Ecto neural progenitor cell (in vitro differentiated cells): ENCODE measurements around the gene PPP1R3E.
"Not testable (repeated sequence)": the region's sequence is repeated elsewhere in the genome, so short reads cannot be mapped to it uniquely, and the experiment has no call there.

Source experiments
- DNase-seq: peaks from one replicate; pipeline ENCODE4 v3.0.0-alpha.2; 2018; ENCODE audit warnings: low spot score

The PPP1R3E gene, protein sequence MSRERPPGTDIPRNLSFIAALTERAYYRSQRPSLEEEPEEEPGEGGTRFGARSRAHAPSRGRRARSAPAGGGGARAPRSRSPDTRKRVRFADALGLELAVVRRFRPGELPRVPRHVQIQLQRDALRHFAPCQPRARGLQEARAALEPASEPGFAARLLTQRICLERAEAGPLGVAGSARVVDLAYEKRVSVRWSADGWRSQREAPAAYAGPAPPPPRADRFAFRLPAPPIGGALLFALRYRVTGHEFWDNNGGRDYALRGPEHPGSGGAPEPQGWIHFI

DNA sequence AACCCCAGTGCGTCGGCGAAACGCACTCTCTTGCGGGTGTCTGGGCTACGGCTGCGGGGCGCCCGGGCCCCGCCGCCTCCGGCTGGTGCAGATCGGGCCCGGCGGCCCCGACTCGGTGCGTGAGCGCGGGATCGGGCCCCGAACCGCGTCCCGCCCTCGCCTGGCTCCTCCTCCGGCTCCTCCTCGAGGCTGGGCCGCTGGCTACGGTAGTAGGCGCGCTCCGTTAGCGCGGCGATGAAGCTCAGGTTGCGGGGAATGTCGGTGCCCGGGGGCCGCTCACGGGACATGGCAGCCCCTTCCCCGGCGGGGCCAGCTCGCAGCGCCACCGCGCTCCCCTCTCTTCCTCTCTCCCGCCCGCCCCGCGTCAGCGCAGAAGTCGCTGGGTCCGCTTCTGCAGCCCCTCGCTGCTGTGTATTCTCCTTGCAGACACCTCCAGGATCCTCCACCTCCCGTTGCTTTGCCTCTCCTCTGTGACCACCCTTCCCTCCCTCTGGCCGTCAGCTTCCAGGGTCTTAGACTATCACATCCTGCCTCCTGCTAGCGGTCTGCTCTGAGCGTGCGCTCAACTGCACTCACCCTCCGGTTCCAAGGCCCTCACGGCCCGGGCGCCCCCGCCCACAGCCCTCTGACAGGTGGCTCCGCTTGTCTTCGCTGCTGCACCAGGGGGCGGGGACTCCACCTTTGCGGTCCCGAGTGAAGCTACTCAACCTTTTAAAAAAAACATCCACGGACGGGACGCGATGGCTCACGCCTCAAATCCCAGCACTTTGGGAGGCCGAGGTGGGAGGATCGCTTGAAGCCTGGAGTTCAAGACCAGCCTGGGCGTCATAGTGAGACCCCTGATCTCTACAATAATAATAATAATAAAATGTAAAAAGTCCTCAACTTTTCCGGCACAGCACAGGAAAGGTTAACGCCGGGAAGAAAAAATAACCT lies at the start of gene PPP1R3E:
PPP1R3E (minus strand) TSS at position 570 of the 936 bp plus-strand sequence; CDS start at position 287, 283 bp downstream.
- DNase-seq: peak; percentile 73

DNA sequence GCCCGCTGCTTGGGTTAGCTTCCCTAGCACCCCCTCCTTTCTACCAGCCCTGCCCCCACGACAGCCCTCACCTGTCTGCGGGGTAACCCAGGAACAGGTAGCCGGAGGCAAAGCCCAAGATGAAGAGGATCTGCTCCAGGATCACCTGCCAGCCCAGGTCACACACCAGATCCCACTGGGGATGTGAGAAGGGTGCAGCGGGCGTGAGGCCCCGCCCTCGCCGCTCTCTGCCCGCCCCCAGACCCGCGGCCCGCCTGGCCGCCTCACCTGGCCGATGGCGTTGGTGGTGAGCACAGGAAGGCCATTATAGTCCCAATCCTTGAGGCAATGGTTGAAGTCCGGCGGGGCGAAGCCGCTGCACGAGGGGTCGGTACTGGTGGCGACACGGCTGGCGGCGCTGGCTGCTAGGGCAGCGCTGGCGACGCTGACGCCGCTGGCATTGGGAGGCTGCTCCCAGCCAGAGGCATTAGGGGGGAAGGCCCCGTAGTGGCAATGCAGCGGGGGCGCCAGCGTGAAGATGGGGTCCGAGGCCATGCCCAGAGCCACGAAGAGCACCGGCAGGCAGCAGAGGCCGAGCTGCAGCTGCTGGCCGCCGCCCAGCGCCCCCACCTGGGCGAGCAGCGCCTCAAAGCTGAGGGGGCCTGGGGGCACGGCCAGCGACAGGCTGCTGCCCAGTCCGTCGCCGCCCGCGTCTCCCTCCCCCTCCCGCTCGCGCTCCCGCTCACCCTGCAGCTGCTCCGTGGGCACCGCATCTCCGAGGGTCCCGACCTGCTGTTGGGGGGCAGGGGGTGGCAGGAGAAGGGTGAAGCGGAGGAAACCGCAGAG lies 49.2 kb upstream of the PPP1R3E start:
- DNase-seq: peak; percentile 67

DNA sequence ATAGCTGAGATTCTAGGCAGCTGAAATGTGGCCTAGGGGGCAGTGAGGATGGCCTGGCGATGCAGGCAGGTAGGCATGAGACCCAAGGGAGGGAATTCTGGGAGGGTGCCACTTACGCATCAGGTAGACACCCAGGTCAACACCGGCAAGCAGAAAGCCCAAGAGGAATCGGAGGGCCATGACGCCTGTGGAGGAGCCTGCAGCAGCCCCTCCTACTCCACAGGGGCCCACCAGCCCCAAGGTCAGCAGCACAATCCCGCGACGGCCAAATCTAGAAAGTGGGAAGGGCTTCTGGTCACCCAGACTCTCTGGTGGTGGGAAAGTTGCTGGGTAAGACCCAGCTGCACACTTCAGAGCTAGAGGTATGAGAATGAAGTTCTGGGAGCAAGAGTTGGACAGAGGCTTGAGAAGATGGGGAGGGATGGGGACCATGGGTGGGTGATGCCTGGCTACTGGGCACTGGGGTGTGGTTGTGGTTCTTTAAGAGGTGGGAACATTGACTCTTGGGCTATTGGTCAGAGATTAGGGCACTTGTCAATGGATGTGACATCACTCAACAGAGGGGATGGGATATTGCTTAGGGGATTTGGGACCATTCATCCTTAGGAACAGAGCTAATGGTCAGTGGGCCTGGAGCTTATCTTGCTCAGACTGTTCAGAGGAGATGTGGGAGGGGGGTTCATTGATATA lies 46.6 kb upstream of the PPP1R3E start:
- peak; percentile 29 for DNase-seq

DNA sequence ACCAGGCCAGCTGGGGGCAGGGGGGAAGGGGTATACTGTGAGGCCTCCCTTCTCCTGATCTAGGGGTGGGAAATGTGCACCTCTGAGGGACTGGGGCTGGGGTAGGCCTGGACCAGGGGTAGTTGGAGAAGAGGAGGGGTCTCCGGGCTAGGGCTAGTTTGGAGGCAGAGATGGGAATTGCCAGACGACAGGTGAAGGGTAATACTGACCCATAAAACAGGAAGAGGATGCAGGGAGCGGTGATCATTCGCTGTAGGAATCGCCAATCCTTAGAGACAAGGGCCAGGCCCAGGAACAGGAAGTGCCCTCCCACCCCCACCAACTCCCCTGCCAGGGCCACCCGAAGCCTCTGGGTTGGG lies 45.6 kb upstream of the PPP1R3E start:
- DNase-seq: peak; percentile 29

DNA sequence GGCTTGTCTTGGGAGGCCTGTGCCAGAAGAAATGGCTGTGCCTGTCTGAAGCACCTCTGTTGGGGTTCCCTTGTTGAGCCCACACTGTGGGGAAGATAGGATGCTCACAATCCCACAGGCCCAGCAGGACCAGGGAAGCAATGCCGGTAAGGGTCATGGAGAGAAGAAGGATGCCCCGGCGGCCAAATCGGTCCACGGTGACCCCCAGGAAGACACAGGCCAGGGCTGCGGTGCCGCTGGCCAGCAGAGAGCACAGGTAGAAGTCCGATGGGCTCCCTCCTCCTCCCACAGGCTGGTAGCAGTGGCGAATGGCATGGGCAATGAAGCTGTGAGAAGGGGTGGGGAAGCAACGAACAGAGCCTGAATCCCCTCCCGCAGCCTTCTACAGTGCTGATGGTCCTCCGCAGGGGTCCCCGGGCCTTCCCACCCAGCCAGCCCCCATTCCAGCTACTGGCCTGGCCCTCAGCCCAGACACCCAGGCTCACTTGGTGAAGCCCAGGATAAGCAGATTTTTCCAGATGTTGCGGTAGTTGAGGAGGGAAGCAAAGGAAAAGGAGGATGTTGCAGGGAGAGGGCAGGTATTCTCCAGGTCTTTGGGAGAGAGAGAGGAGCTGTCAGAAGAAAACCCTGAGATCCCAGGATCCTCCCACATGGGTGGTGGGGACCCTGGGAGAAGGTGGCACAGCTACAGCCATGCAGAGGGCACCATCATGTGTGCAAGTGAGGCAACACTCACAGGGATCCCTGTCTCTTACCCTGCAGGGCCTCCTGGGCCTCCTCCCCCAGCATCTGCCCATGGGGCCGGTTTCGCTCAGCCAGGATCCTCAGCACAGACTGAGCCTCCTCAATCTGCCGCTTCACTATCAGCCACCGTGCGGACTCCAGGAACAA lies 45.0 kb upstream of the PPP1R3E start:
- peak; percentile 35 for DNase-seq

DNA sequence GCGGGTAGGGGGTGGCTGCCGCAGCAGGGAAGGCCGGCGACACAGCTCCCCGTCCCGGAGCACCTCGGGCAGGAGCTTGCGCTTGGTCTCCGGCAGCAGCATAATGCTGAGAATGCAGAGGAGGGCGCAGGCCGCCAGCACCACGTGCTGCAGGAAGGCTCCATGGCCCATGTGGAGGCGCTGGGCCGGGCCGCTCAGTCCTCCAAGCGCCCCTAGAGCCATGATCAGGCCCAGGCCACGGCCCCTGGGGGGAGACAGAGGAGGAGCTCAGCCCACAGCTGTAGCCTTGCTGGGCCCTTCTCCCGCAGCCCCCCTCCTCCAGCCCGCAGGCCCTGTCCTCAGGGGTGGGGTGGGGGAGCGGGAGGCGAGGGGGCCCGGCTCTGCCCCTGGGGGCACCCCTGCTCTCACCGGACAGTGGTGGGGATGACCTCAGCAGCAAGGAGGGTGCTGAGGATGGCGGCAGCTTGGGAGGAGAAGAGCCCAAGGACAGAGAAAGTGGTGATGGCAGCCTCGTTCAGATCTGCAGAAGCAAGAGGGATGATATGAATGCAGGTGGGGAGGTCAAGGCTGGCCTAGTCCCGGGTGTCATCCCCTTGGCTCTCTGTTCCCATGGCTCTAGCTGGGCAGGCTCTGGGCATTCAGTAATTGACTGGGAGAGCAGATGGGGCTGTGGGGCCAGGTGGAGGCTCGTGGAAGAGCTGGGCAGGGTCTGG lies 44.2 kb upstream of the PPP1R3E start:
- peak; percentile 49 for DNase-seq

DNA sequence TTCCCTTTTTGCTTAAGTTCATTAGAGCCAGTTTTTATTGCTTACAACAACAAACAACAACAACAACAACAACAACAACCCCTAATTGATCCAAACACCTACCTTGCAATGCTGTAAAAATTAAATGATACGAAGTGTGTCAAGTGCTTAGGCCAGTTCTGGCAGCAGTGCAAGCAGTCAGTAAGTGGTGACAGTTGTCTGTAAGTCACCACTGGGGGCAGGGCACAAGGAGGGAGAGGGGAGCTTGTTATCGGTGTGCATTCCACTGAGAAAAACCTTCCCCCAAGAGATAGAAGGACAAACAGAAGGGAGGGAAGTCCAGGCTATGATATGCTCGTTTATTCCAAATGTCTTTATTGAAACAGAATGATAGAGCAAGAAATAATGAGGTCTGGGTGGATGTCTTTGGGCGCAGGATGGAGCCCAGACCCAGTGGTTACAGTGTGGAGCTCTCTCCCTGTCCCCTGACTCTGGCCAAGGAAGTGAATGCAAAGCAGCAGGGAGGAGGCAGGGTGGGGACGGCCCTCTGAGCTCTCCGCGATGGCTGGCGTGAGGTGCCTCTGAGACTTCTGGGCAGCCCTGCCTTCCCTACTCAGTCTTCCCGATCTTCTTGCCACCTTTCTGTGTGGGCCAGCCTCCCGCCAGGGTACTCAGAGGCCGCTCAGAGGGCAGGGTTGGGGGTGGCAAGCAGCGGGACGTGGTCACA lies 43.5 kb upstream of the PPP1R3E start:
- DNase-seq: peak; percentile 42

DNA sequence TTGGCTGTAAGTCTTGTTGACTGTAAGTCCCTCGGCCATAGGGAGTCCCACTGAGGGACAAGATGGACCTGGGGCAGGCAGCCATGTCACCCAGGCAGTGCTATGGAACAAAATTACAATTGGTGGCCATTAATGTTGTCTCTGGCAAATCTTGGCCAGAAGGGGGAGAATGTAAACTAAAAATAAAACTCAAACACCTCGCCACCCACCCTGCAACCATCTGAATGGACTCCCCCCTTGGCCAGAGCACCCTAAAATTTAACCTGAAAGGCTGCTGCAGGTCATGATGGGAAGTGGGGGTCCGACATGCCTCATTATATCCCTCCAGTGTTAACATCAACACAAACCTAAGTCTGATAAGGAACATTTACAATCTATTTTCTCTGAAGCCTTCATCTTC lies 41.8 kb upstream of the PPP1R3E start:
- DNase-seq: peak; percentile 33

DNA sequence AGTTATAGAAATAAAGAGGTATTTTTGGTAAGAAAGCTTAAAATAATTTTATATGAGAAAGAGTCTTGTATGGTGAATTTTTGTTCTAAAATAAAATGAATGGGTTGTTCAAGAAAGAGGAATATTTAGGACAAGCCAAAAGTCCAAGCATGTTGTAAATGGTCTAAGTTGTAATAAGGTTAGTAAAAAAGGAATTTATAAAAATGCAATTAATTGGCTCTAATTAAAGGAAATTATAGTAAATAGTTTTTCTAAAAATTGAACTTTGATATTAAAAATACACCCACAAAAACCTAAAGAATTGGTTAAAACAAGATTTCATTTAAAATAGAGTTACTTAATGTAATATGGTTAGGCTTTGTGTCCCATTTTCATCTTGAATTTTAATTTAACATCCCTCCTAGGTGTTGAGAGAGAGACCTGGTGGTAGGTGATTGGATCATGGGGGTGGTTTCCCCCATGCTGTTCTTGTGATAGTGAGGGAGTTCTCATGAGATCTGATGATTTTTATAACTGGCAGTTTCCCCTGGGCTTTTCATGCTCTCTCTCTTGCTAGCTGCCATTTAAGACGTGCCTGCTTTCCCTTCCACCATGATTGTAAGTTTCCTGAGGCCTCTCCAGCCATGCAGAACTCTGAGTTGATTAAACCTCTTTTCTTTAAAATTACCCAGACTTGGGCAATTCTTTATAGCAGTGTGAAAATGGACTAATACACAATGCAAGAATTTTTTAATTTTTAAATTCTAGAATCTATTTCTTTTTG lies 37.0 kb upstream of the PPP1R3E start:
- DNase-seq: no peak

DNA sequence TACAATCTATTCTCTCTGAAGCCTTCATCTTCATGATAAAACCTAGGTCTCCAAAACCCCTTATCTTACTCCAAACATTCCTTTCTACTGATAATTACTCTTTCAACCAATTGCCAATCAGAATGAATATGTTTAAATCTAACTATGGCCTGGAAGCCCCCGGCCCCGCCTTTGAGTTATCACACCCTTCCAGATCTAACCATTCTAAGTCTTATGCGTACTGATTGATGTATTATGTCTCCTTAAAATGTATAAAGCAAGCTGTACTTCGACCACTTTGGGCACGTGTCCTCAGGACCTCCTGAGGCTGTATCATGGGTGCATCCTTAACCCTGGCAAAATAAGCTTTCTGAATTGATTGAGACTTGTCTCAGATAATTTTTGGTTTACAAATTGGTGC lies 33.0 kb upstream of the PPP1R3E start:
- DNase-seq: no peak

DNA sequence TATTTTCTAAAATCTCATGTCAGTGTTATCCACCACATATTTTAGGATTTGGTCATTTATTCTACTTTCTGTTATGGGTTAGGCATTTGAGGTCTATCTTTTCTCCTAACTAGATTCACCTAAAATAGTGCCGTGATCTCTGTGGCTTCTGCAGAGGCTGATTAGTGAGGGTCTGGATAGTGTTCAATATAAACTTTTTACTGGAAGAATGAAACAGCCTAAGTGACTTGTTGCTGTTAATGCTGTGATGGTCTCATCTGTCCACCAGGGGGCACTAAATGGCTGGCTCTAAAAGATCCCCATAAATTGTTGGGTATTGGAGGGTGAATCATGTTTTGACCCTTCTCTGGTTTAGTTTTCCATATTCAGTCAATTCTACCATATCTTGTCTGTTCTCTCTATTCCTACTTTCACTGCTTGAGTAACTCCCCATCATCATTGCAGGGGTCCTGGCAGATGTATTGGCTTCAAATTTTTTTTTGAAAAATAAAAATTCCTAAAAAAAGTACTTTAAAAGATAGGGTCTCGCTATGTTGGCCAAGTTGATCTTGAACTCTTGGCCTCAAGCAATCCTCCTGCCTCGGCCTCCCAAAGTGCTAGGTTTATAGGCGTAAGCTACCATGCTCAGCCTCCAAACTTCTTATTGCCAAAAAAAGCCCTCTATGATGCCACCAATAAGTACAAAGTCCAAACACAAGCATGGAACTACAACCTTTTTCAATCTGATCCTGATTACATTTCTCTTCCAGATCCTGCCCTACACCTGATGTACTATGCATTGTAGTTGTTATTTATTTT lies 25.5 kb upstream of the PPP1R3E start:
- DNase-seq: peak; percentile 69

DNA sequence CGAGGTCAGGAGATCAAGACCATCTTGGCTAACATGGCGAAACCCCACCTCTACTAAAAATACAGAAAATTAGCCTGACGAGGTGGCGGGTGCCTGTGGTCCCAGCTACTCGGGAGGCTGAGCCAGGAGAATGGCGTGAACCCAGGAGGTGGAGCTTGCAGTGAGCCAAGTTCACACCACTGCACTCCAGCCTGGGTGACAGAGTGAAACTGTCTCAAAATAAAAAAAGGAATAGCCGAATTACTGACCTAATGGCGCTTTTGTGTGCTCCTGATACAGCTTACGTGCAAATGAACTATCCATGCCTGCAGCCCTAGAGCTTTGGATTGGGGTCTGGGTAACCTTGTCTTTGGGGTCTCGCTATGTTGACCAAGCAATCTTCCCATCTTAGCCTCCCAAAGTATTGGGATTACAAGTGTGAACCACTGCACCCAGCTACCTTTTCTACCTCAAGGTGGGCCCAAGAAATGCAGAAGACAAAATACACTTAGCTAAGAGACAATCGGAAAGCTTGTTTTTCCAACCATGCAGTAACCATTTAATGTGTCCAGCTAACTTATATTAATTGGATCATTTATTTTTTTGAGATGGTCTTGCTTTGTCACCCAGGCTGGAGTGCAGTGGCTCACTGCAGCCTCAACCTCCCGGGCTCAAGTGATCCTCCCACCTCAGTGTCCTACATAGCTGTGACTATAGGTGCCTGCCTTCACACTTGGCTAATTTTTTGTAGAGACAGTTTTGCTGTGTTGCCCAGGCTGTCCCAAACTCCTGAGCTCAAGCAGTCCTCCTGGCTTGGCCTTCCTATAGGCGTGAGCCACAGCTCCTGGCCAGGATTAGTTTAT lies 24.1 kb upstream of the PPP1R3E start:
- DNase-seq: no peak

DNA sequence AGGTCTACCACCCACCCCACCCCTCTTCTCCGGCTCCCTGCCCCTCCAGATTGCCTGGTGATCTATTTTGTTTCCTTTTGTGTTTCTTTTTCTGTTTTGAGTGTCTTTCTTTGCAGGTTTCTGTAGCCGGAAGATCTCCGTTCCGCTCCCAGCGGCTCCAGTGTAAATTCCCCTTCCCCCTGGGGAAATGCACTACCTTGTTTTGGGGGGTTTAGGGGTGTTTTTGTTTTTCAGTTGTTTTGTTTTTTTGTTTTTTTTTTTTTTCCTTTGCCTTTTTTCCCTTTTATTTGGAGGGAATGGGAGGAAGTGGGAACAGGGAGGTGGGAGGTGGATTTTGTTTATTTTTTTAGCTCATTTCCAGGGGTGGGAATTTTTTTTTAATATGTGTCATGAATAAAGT lies 23.1 kb upstream of the PPP1R3E start:
- DNase-seq: not testable (repeated sequence)

DNA sequence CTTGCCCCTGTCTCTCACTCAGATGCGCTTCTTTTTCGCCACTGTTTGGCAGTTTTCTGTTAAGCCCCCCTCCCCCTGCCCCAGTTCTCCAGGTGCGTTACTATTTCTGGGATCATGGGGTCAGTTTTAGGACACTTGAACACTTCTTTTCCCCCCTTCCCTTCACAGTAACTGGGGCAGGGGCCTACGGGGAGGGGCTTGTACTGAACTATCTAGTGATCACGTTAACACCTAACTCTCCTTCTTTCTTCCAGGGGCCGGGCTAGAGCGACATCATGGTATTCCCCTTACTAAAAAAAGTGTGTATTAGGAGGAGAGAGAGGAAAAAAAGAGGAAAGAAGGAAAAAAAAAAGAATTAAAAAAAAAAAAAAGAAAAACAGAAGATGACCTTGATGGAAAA lies 22.3 kb upstream of the PPP1R3E start:
- DNase-seq: no peak

DNA sequence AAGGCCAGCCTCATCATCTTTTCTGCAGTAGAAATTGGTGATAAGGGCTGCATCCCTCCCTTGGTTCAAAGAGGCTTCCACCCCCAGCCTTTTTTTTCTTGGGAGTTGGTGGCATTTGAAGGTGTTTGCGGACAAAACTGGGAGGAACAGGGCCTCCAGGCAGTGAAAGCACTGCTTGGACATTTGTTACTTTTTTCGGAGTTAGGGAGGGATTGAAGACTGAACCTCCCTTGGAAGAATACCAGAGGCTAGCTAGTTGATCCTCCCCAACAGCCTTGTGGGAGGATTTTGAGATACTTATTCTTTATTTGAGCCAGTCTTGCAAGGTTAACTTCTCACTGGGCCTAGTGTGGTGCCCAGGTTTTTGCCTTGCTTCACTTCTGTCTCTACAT lies 21.8 kb upstream of the PPP1R3E start:
- DNase-seq: no peak

DNA sequence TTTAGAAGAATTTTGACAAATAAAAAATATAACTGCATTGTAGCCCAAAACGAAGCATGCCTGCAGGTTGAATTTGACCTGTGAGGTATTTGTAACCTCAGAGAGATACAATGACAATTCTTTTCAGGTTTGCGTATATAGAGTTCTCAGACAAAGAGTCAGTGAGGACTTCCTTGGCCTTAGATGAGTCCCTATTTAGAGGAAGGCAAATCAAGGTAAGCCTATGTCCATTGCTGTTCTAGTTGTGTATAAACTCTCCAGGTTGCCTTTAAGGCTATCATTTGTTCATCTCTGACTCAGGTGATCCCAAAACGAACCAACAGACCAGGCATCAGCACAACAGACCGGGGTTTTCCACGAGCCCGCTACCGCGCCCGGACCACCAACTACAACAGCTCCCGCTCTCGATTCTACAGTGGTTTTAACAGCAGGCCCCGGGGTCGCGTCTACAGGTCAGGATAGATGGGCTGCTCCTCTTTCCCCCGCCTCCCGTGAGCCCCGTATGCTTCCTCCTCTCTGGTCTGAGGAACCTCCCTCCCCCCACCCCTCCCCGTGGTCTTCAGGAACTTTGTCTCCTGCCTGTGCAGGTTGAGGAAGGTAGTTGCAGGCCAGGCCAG lies 21.3 kb upstream of the PPP1R3E start:
- DNase-seq: no peak
